ENCODE data around the gene ANO3.
"Not testable (repeated sequence)": the region's sequence is repeated elsewhere in the genome, so short reads cannot be mapped to it uniquely, and the experiment has no call there.

Gene ANO3

GRCh38 chr11:26580929-26581328 is 249.0 kb downstream of the ANO3 start:
- Histone ChIP-seq H3K4me1 (ENCODE audit: control insufficient read depth, insufficient read depth, low read length) (no peaks in the 10 kb centered on the region), H3K36me3 (ENCODE audit: control insufficient read depth, insufficient read depth, low read length) (no peaks in the 10 kb centered on the region)

GRCh38 chr11:26583550-26583949 is 251.6 kb downstream of the ANO3 start:
- Histone ChIP-seq H3K27me3 (ENCODE audit: control insufficient read depth, insufficient read depth, low read length) (no peaks in the 10 kb centered on the region), H3K9ac (ENCODE audit: low read depth, low read length) (no peak overlapping the region), H3K4me3 (ENCODE audit: low read depth, low read length) (no peak overlapping the region), H3K4me1 (ENCODE audit: control insufficient read depth, insufficient read depth, low read length) (no peaks in the 10 kb centered on the region), H3K9me3 (ENCODE audit: control insufficient read depth, insufficient read depth, low read length) (no peaks in the 10 kb centered on the region), H3K36me3 (ENCODE audit: control insufficient read depth, insufficient read depth, low read length) (no peaks in the 10 kb centered on the region)

More at GRCh38 chr11:26580929-26581328, 249.0 kb downstream of the ANO3 start:
- Histone ChIP-seq H3K27me3 (ENCODE audit: control insufficient read depth, insufficient read depth, low read length) (no peaks in the 10 kb centered on the region), H3K9ac (ENCODE audit: low read depth, low read length) (no peak overlapping the region), H3K9me3 (ENCODE audit: control insufficient read depth, insufficient read depth, low read length) (no peaks in the 10 kb centered on the region), H3K4me3 (ENCODE audit: low read depth, low read length) (no peak overlapping the region)

GRCh38 chr11:26584818-26585217 is 252.9 kb downstream of the ANO3 start:
- Histone ChIP-seq H3K36me3 (ENCODE audit: control insufficient read depth, insufficient read depth, low read length) (no peaks in the 10 kb centered on the region), H3K27me3 (ENCODE audit: control insufficient read depth, insufficient read depth, low read length) (no peaks in the 10 kb centered on the region), H3K9ac (ENCODE audit: low read depth, low read length) (no peak overlapping the region), H3K9me3 (ENCODE audit: control insufficient read depth, insufficient read depth, low read length) (no peaks in the 10 kb centered on the region), H3K4me1 (ENCODE audit: control insufficient read depth, insufficient read depth, low read length) (no peaks in the 10 kb centered on the region), H3K4me3 (ENCODE audit: low read depth, low read length) (no peak overlapping the region)

- Histone ChIP-seq H3K9me3 (ENCODE audit: control insufficient read depth, insufficient read depth, low read length) (no peaks in the 10 kb centered on the region), H3K9ac (ENCODE audit: low read depth, low read length) (no peak overlapping the region), H3K4me1 (ENCODE audit: control insufficient read depth, insufficient read depth, low read length) (no peaks in the 10 kb centered on the region), H3K4me3 (ENCODE audit: low read depth, low read length) (no peak overlapping the region), H3K27me3 (ENCODE audit: control insufficient read depth, insufficient read depth, low read length) (no peaks in the 10 kb centered on the region), H3K36me3 (ENCODE audit: control insufficient read depth, insufficient read depth, low read length) (no peaks in the 10 kb centered on the region)
These were observed 255.1 kb downstream of the ANO3 start for GRCh38 chr11:26587073-26587472.

GRCh38 chr11:26593691-26594090 is 261.8 kb downstream of the ANO3 start:
- no peak overlapping the region for H3K9ac ChIP-seq (ENCODE audit: low read depth, low read length)
- no peaks in the 10 kb centered on the region for H3K4me1 ChIP-seq (ENCODE audit: control insufficient read depth, insufficient read depth, low read length)

GRCh38 chr11:26595207-26595865 is 263.4 kb downstream of the ANO3 start:
- not testable (repeated sequence) for H3K27me3 ChIP-seq (ENCODE audit: control insufficient read depth, insufficient read depth, low read length); H3K9ac ChIP-seq (ENCODE audit: low read depth, low read length); H3K9me3 ChIP-seq (ENCODE audit: control insufficient read depth, insufficient read depth, low read length); H3K36me3 ChIP-seq (ENCODE audit: control insufficient read depth, insufficient read depth, low read length); H3K4me3 ChIP-seq (ENCODE audit: low read depth, low read length); H3K4me1 ChIP-seq (ENCODE audit: control insufficient read depth, insufficient read depth, low read length)

More at GRCh38 chr11:26593691-26594090, 261.8 kb downstream of the ANO3 start:
- H3K36me3 ChIP-seq (ENCODE audit: control insufficient read depth, insufficient read depth, low read length), result no peaks in the 10 kb centered on the region
- no peak overlapping the region for H3K4me3 ChIP-seq (ENCODE audit: low read depth, low read length)
- no peaks in the 10 kb centered on the region for H3K9me3 ChIP-seq (ENCODE audit: control insufficient read depth, insufficient read depth, low read length)
- H3K27me3 ChIP-seq (ENCODE audit: control insufficient read depth, insufficient read depth, low read length), result no peaks in the 10 kb centered on the region

- not testable (repeated sequence) for H3K9me3 ChIP-seq (ENCODE audit: control insufficient read depth, insufficient read depth, low read length); H3K27me3 ChIP-seq (ENCODE audit: control insufficient read depth, insufficient read depth, low read length); H3K36me3 ChIP-seq (ENCODE audit: control insufficient read depth, insufficient read depth, low read length); H3K4me1 ChIP-seq (ENCODE audit: control insufficient read depth, insufficient read depth, low read length); H3K4me3 ChIP-seq (ENCODE audit: low read depth, low read length); H3K9ac ChIP-seq (ENCODE audit: low read depth, low read length)
These were observed 265.2 kb downstream of the ANO3 start for GRCh38 chr11:26597049-26597689.

- no peaks in the 10 kb centered on the region for H3K36me3 ChIP-seq (ENCODE audit: control insufficient read depth, insufficient read depth, low read length)
- H3K9me3 ChIP-seq (ENCODE audit: control insufficient read depth, insufficient read depth, low read length), result no peaks in the 10 kb centered on the region
- H3K4me1 ChIP-seq (ENCODE audit: control insufficient read depth, insufficient read depth, low read length), result no peaks in the 10 kb centered on the region
- no peak overlapping the region for H3K4me3 ChIP-seq (ENCODE audit: low read depth, low read length)
- H3K9ac ChIP-seq (ENCODE audit: low read depth, low read length), result no peak overlapping the region
- H3K27me3 ChIP-seq (ENCODE audit: control insufficient read depth, insufficient read depth, low read length), result no peaks in the 10 kb centered on the region
These were observed 266.0 kb downstream of the ANO3 start for GRCh38 chr11:26597899-26598298.

- H3K9ac ChIP-seq (ENCODE audit: low read depth, low read length), result no peak overlapping the region
- no peaks in the 10 kb centered on the region for H3K27me3 ChIP-seq (ENCODE audit: control insufficient read depth, insufficient read depth, low read length)
- no peak overlapping the region for H3K4me3 ChIP-seq (ENCODE audit: low read depth, low read length)
- H3K36me3 ChIP-seq (ENCODE audit: control insufficient read depth, insufficient read depth, low read length), result no peaks in the 10 kb centered on the region
- H3K4me1 ChIP-seq (ENCODE audit: control insufficient read depth, insufficient read depth, low read length), result no peaks in the 10 kb centered on the region
- no peaks in the 10 kb centered on the region for H3K9me3 ChIP-seq (ENCODE audit: control insufficient read depth, insufficient read depth, low read length)
These were observed 267.5 kb downstream of the ANO3 start for GRCh38 chr11:26599425-26599824.

GRCh38 chr11:26599876-26600434 is 268.0 kb downstream of the ANO3 start:
- H3K9ac ChIP-seq (ENCODE audit: low read depth, low read length), result no peak overlapping the region
- no peaks in the 10 kb centered on the region for H3K36me3 ChIP-seq (ENCODE audit: control insufficient read depth, insufficient read depth, low read length)

GRCh38 chr11:26607725-26608506 is 276.0 kb downstream of the ANO3 start:
- Histone ChIP-seq H3K4me3 (ENCODE audit: low read depth, low read length) (no peak overlapping the region), H3K27me3 (ENCODE audit: control insufficient read depth, insufficient read depth, low read length) (no peaks in the 10 kb centered on the region), H3K36me3 (ENCODE audit: control insufficient read depth, insufficient read depth, low read length) (no peaks in the 10 kb centered on the region)

More at GRCh38 chr11:26599876-26600434, 268.0 kb downstream of the ANO3 start:
- H3K4me3 ChIP-seq (ENCODE audit: low read depth, low read length), result no peak overlapping the region
- no peaks in the 10 kb centered on the region for H3K27me3 ChIP-seq (ENCODE audit: control insufficient read depth, insufficient read depth, low read length)
- H3K9me3 ChIP-seq (ENCODE audit: control insufficient read depth, insufficient read depth, low read length), result no peaks in the 10 kb centered on the region
- no peaks in the 10 kb centered on the region for H3K4me1 ChIP-seq (ENCODE audit: control insufficient read depth, insufficient read depth, low read length)

More at GRCh38 chr11:26607725-26608506, 276.0 kb downstream of the ANO3 start:
- Histone ChIP-seq H3K4me1 (ENCODE audit: control insufficient read depth, insufficient read depth, low read length) (no peaks in the 10 kb centered on the region), H3K9me3 (ENCODE audit: control insufficient read depth, insufficient read depth, low read length) (no peaks in the 10 kb centered on the region), H3K9ac (ENCODE audit: low read depth, low read length) (no peak overlapping the region)

All from iPS-15b (cell line).